ENCODE measurements around the gene AKIRIN2. TPM values are rescaled to one million over a fixed set of nuclear protein-coding genes. Genes with fewer than 3 reads are reported as not detected.

AKIRIN2 gene
- 28.2 and 30.8 TPM in 2 replicates for total RNA-seq (2014; rRNA removed; shearing (Covaris generic))
- polyA plus RNA-seq (2014; cell fraction: nucleus; rRNA removed), result 17.8 and 18.4 TPM in 2 replicates

- peak; percentile 95 for DNase-seq (ENCODE audit: extremely low read depth, low read depth)
Measured at GRCh38 chr6:87701676-87702588, at the start of gene AKIRIN2. TSS of gene AKIRIN2 (minus strand) at chr6:87702233. CDS start at chr6:87701684, 549 bp downstream.

- no peak for DNase-seq (ENCODE audit: extremely low read depth, low read depth)
Measured at GRCh38 chr6:87747646-87748045, 45.6 kb upstream of the AKIRIN2 start.

- no peak for DNase-seq (ENCODE audit: extremely low read depth, low read depth)
Measured at GRCh38 chr6:87745966-87746721, 44.1 kb upstream of the AKIRIN2 start.

- DNase-seq (ENCODE audit: extremely low read depth, low read depth), result no peak
Measured at GRCh38 chr6:87743454-87743853, 41.4 kb upstream of the AKIRIN2 start.

GRCh38 chr6:87742106-87742505 is 40.1 kb upstream of the AKIRIN2 start:
- DNase-seq (ENCODE audit: extremely low read depth, low read depth), result no peak

- no peak for DNase-seq (ENCODE audit: extremely low read depth, low read depth)
Measured at GRCh38 chr6:87741001-87741650, 39.1 kb upstream of the AKIRIN2 start.

- no peak for DNase-seq (ENCODE audit: extremely low read depth, low read depth)
Measured at GRCh38 chr6:87738744-87739143, 36.7 kb upstream of the AKIRIN2 start.

- DNase-seq (ENCODE audit: extremely low read depth, low read depth), result no peak
Measured at GRCh38 chr6:87738000-87738399, 36.0 kb upstream of the AKIRIN2 start.

- no peak for DNase-seq (ENCODE audit: extremely low read depth, low read depth)
Measured at GRCh38 chr6:87736809-87737540, 34.9 kb upstream of the AKIRIN2 start.

GRCh38 chr6:87731818-87732661 is 30.0 kb upstream of the AKIRIN2 start:
- peak; percentile 86 for DNase-seq (ENCODE audit: extremely low read depth, low read depth)

GRCh38 chr6:87731080-87731479 is 29.0 kb upstream of the AKIRIN2 start:
- no peak for DNase-seq (ENCODE audit: extremely low read depth, low read depth)

GRCh38 chr6:87729965-87730719 is 28.1 kb upstream of the AKIRIN2 start:
- no peak for DNase-seq (ENCODE audit: extremely low read depth, low read depth)

GRCh38 chr6:87728706-87729105 is 26.7 kb upstream of the AKIRIN2 start:
- no peak for DNase-seq (ENCODE audit: extremely low read depth, low read depth)

GRCh38 chr6:87724983-87725811 is 23.2 kb upstream of the AKIRIN2 start:
- no peak for DNase-seq (ENCODE audit: extremely low read depth, low read depth)

GRCh38 chr6:87723170-87724078 is 21.4 kb upstream of the AKIRIN2 start:
- DNase-seq (ENCODE audit: extremely low read depth, low read depth), result peak; percentile 90

- DNase-seq (ENCODE audit: extremely low read depth, low read depth), result no peak
Measured at GRCh38 chr6:87722540-87723169, 20.6 kb upstream of the AKIRIN2 start.

Measured in NCI-H460 (cell line).